Transverse colon (tissue), 4 donors: ENCODE results near the gene SMKR1.

Experiments
- POLR2A ChIP-seq: fragments of 450-650 bp; IDR thresholded peaks from one replicate; pipeline ENCODE4 v1.6.1; 2016; ENCODE audit warnings: antibody characterized with exemption, mild to moderate bottlenecking, moderate library complexity
- POLR2AphosphoS5 ChIP-seq, 3 donors: sonication (generic); formaldehyde crosslinking; IDR thresholded peaks; one replicate each; pipeline ENCODE4 v1.6.1; 2016; ENCODE audit warnings: antibody characterized with exemption in 3 of 3
- TF ChIP-seq, protein P1 (sequence below), 5 experiments: fragments of 200-600 bp in 3 of 5; fragments of 450-650 bp in 2 of 5; sonication (generic) in 3 of 5; IDR thresholded peaks; 1 replicate in 2 of 5; 2 replicates in 3 of 5; pipeline ENCODE4 v1.5.1; 2016 to 2017; ENCODE audit warnings: antibody characterized with exemption in 5 of 5, inconsistent platforms in 3 of 5, mild to moderate bottlenecking in 2 of 5, moderate library complexity in 1 of 5

DNA sequence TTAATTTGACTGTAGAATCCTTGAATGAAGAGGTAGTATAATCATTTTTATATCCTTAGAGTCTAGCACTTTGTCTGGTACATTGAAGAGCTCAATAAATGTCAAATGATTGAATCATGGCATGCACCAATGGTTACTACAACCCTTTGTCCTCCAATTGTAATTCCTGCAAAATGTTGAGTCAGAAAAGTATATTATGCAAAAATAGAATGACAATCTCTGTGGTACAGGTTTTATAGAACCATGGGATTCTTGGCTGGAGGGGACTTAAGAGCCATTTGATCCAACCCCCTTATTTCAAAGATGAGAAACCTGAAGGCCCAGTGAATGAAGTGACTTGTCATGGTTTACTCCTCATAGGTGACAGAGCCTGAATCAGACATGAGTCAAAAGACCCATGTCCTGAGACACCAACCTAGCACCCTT lies 30.9 kb upstream of the SMKR1 start:
- TF ChIP-seq, protein P1, sequence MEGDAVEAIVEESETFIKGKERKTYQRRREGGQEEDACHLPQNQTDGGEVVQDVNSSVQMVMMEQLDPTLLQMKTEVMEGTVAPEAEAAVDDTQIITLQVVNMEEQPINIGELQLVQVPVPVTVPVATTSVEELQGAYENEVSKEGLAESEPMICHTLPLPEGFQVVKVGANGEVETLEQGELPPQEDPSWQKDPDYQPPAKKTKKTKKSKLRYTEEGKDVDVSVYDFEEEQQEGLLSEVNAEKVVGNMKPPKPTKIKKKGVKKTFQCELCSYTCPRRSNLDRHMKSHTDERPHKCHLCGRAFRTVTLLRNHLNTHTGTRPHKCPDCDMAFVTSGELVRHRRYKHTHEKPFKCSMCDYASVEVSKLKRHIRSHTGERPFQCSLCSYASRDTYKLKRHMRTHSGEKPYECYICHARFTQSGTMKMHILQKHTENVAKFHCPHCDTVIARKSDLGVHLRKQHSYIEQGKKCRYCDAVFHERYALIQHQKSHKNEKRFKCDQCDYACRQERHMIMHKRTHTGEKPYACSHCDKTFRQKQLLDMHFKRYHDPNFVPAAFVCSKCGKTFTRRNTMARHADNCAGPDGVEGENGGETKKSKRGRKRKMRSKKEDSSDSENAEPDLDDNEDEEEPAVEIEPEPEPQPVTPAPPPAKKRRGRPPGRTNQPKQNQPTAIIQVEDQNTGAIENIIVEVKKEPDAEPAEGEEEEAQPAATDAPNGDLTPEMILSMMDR (IDR thresholded peaks at IDR 0.05), result no peak
- TF ChIP-seq POLR2AphosphoS5 (IDR thresholded peaks at IDR 0.05) (no peak), POLR2A (no peak)
